Measurements from ENCODE around the gene GH1. TPM values are rescaled to one million over a fixed set of nuclear protein-coding genes. Genes with fewer than 3 reads are reported as not detected.

GH1 gene
- total RNA-seq, 1 experiment from 2014 or later, result not detected

Other genes with a start within 250 kb of the GH1 start
- 20.3 and 27.8 TPM in 2 replicates for gene LIMD2, start 218.7 kb downstream of the GH1 start, total RNA-seq (2014; rRNA removed; shearing (Covaris generic))
- 18.5 and 19.9 TPM in 2 replicates for gene STRADA, start 177.0 kb downstream of the GH1 start, total RNA-seq (2014; rRNA removed; shearing (Covaris generic))
- gene CCDC47, start 145.2 kb downstream of the GH1 start, total RNA-seq (2014; rRNA removed; shearing (Covaris generic)), result 50.4 and 69.3 TPM in 2 replicates
- gene DDX42, start 144.7 kb downstream of the GH1 start, total RNA-seq (2014; rRNA removed; shearing (Covaris generic)), result 21.0 and 30.5 TPM in 2 replicates
- 64.8 and 71.7 TPM in 2 replicates for gene PSMC5, start 91.4 kb downstream of the GH1 start, total RNA-seq (2014; rRNA removed; shearing (Covaris generic))
- gene FTSJ3, start 91.2 kb downstream of the GH1 start, total RNA-seq (2014; rRNA removed; shearing (Covaris generic)), result 95.5 and 124 TPM in 2 replicates
- 86.3 and 152 TPM in 2 replicates for gene SMARCD2, start 76.2 kb downstream of the GH1 start, total RNA-seq (2014; rRNA removed; shearing (Covaris generic))
- gene CSH2, start 45.2 kb downstream of the GH1 start, total RNA-seq (2014; rRNA removed; shearing (Covaris generic)), result not detected in 2 replicates
- gene GH2, start 36.9 kb downstream of the GH1 start, total RNA-seq (2014; rRNA removed; shearing (Covaris generic)), result not detected in 2 replicates
- not detected in 2 replicates for gene CSH1, start 22.3 kb downstream of the GH1 start, total RNA-seq (2014; rRNA removed; shearing (Covaris generic))
- not detected in 2 replicates for gene CSHL1, start 7.6 kb downstream of the GH1 start, total RNA-seq (2014; rRNA removed; shearing (Covaris generic))
- gene CD79B, start 13.5 kb upstream of the GH1 start, total RNA-seq (2014; rRNA removed; shearing (Covaris generic)), result 1.1 TPM in 1 of 2 replicates, not detected in the other
- gene SCN4A, start 54.1 kb upstream of the GH1 start, total RNA-seq (2014; rRNA removed; shearing (Covaris generic)), result 0.02 TPM in 2 replicates
- gene PRR29, start 79.5 kb upstream of the GH1 start, total RNA-seq (2014; rRNA removed; shearing (Covaris generic)), result 0.27 and 2.3 TPM in 2 replicates
- 0.14 TPM in 1 of 2 replicates, not detected in the other for gene ICAM2, start 101.8 kb upstream of the GH1 start, total RNA-seq (2014; rRNA removed; shearing (Covaris generic))
- gene ERN1, start 211.3 kb upstream of the GH1 start, total RNA-seq (2014; rRNA removed; shearing (Covaris generic)), result 1.2 and 2.7 TPM in 2 replicates

All from H4 (cell line).